ENCODE data around the gene SLC29A3. TPM values are rescaled to one million over a fixed set of nuclear protein-coding genes. Genes with fewer than 3 reads are reported as not detected.
"Not testable (repeated sequence)": the region's sequence is repeated elsewhere in the genome, so short reads cannot be mapped to it uniquely, and the experiment has no call there.

The SLC29A3 gene
- total RNA-seq, 2 donors from 2014 or later: 1.8 to 2.9 TPM

- no peaks in the 10 kb centered on the region for H3K4me1 ChIP-seq
- TF ChIP-seq, protein P1, sequence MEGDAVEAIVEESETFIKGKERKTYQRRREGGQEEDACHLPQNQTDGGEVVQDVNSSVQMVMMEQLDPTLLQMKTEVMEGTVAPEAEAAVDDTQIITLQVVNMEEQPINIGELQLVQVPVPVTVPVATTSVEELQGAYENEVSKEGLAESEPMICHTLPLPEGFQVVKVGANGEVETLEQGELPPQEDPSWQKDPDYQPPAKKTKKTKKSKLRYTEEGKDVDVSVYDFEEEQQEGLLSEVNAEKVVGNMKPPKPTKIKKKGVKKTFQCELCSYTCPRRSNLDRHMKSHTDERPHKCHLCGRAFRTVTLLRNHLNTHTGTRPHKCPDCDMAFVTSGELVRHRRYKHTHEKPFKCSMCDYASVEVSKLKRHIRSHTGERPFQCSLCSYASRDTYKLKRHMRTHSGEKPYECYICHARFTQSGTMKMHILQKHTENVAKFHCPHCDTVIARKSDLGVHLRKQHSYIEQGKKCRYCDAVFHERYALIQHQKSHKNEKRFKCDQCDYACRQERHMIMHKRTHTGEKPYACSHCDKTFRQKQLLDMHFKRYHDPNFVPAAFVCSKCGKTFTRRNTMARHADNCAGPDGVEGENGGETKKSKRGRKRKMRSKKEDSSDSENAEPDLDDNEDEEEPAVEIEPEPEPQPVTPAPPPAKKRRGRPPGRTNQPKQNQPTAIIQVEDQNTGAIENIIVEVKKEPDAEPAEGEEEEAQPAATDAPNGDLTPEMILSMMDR (IDR thresholded peaks at IDR 0.05): no peak
- H3K27me3 ChIP-seq: no peaks in the 10 kb centered on the region
- no peak overlapping the region for H3K27ac ChIP-seq
- no peak overlapping the region for H3K4me3 ChIP-seq
- peaks cover 65% of the 10 kb centered on the region for H3K36me3 ChIP-seq
- H3K9me3 ChIP-seq: no peaks in the 10 kb centered on the region
- DNase-seq (ENCODE audit: low spot score): no peak
Observed at GRCh38 chr10:71294856-71295255, 24.2 kb upstream of the SLC29A3 start.

DNA sequence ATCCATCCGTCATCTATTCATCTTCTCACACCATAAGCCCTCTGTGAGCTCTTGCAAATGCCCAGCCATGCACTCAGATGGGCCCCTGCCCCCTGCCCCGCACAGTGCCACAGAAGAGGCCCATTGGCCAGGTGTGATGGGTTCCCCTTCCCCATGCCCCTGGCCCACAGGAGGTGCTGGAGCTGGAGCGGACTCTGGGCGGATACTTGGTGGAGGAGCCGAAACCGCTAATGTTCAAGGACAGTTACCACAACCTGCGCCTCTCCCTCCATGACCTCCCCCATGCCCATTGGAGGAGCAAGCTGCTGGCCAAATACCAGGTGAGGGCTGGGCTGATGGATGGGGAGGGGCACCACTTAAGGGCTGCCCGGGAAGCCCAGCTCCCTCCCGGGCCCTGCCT lies 23.4 kb upstream of the SLC29A3 start:
- Histone ChIP-seq H3K27me3 (no peaks in the 10 kb centered on the region), H3K4me3 (no peak overlapping the region), H3K4me1 (no peaks in the 10 kb centered on the region), H3K27ac (no peak overlapping the region), H3K9me3 (no peaks in the 10 kb centered on the region), H3K36me3 (peaks cover 65% of the 10 kb centered on the region)
- TF ChIP-seq, protein P1 (IDR thresholded peaks at IDR 0.05): no peak
- DNase-seq (ENCODE audit: low spot score): no peak

- H3K27me3 ChIP-seq: no peaks in the 10 kb centered on the region
- TF ChIP-seq, protein P1 (IDR thresholded peaks at IDR 0.05): no peak
- peaks cover 65% of the 10 kb centered on the region for H3K36me3 ChIP-seq
- no peak overlapping the region for H3K27ac ChIP-seq
- DNase-seq (ENCODE audit: low spot score): no peak
- H3K4me3 ChIP-seq: no peak overlapping the region
- no peaks in the 10 kb centered on the region for H3K4me1 ChIP-seq
- H3K9me3 ChIP-seq: no peaks in the 10 kb centered on the region
Observed at GRCh38 chr10:71296086-71296485, 23.0 kb upstream of the SLC29A3 start.

DNA sequence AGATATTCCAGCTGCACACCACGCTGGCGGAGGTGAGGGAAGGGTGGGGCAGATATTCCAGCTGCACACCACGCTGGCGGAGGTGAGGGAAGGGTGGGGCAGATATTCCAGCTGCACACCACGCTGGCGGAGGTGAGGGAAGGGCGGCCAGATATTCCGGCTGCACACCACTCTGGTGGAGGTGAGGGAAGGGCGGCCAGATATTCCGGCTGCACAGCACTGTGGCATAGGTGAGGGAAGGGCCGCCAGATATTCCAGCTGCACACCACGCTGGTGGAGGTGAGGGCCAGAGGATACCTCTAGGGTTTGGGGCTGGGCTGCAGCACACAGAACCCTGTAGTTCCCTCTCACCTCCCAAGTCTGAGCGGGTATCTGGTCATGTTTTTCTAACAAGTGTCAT lies 22.2 kb upstream of the SLC29A3 start:
- not testable (repeated sequence) for DNase-seq (ENCODE audit: low spot score); H3K4me3 ChIP-seq; H3K9me3 ChIP-seq; H3K4me1 ChIP-seq; H3K27me3 ChIP-seq; H3K27ac ChIP-seq
- peaks cover 57% of the 10 kb centered on the region for H3K36me3 ChIP-seq

GRCh38 chr10:71297343-71297742 lies 21.7 kb upstream of the SLC29A3 start:
- no peak overlapping the region for H3K27ac ChIP-seq
- DNase-seq (ENCODE audit: low spot score): no peak

GRCh38 chr10:71299071-71299785 lies 19.8 kb upstream of the SLC29A3 start:
- H3K36me3 ChIP-seq: peaks cover 40% of the 10 kb centered on the region
- no peak for DNase-seq (ENCODE audit: low spot score)
- no peaks in the 10 kb centered on the region for H3K27me3 ChIP-seq
- H3K27ac ChIP-seq: no peak overlapping the region
- no peak overlapping the region for H3K4me3 ChIP-seq
- no peaks in the 10 kb centered on the region for H3K9me3 ChIP-seq
- no peaks in the 10 kb centered on the region for H3K4me1 ChIP-seq
- TF ChIP-seq, protein P1 (IDR thresholded peaks at IDR 0.05): no peak

More at GRCh38 chr10:71297343-71297742, 21.7 kb upstream of the SLC29A3 start:
- H3K4me3 ChIP-seq: no peak overlapping the region
- H3K4me1 ChIP-seq: no peaks in the 10 kb centered on the region
- TF ChIP-seq, protein P1 (IDR thresholded peaks at IDR 0.05): no peak
- no peaks in the 10 kb centered on the region for H3K9me3 ChIP-seq
- no peaks in the 10 kb centered on the region for H3K27me3 ChIP-seq
- peaks cover 52% of the 10 kb centered on the region for H3K36me3 ChIP-seq
